Fibroblast of the aortic adventitia (primary cell): Measurements from ENCODE around the gene BTBD8. TPM values are rescaled to one million over a fixed set of nuclear protein-coding genes. Genes with fewer than 3 reads are reported as not detected.

Source experiments
- DNase-seq: peaks from one replicate; pipeline ENCODE4 v3.0.0-alpha.2; 2010; ENCODE audit warnings: low read depth
- H3K4me3 ChIP-seq: 2 replicates; pipeline ENCODE4 v1.5.1; 2011; ENCODE audit warnings: low read depth, mild to moderate bottlenecking, control low read depth, low read length, moderate library complexity
- total RNA-seq: library from RNA; depleted of rRNA; stranded (reverse); fragments of >200 nt; gene quantifications from 2 replicates; pipeline ENCODE4 v1.2.3, GENCODE V29; 2012; ENCODE audit warnings: low replicate concordance
- TF ChIP-seq, protein P1 (sequence below): IDR thresholded peaks from 2 replicates; pipeline ENCODE4 v1.5.1; 2011; ENCODE audit warnings: mild to moderate bottlenecking, low read length, control low read depth, inconsistent platforms; ENCODE audit not compliant: insufficient read depth

BTBD8 gene
- total RNA-seq, 1 donor, result 5.2 TPM

DNA sequence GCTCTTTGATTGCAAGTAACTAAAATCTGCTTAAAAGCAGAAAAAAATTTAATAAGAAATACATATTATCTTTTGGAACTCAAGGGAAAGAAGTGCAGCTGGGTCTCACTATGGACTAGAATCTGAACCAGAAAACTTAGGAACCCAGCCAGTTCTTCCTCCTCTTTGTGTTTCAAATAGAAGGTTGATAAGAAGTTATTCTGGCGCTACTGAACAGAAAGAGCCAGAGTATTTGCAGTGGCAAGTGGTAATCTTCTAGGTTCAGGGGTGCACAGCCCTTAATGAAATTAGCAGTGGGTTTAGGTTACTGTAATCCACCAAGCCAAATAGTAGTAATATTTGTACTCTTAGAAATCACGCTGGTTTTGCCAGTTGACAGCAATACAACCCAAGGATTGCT lies 28.5 kb downstream of the BTBD8 start:
- DNase-seq, result no peak
- no peak overlapping the region for H3K4me3 ChIP-seq
- TF ChIP-seq, protein P1, sequence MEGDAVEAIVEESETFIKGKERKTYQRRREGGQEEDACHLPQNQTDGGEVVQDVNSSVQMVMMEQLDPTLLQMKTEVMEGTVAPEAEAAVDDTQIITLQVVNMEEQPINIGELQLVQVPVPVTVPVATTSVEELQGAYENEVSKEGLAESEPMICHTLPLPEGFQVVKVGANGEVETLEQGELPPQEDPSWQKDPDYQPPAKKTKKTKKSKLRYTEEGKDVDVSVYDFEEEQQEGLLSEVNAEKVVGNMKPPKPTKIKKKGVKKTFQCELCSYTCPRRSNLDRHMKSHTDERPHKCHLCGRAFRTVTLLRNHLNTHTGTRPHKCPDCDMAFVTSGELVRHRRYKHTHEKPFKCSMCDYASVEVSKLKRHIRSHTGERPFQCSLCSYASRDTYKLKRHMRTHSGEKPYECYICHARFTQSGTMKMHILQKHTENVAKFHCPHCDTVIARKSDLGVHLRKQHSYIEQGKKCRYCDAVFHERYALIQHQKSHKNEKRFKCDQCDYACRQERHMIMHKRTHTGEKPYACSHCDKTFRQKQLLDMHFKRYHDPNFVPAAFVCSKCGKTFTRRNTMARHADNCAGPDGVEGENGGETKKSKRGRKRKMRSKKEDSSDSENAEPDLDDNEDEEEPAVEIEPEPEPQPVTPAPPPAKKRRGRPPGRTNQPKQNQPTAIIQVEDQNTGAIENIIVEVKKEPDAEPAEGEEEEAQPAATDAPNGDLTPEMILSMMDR, result no peak

- no peak overlapping the region for H3K4me3 ChIP-seq
- TF ChIP-seq, protein P1, result no peak
- DNase-seq, result no peak
These were observed 37.4 kb downstream of the BTBD8 start for GRCh38 chr1:92117526-92117925.

- no peak overlapping the region for H3K4me3 ChIP-seq
- TF ChIP-seq, protein P1, result no peak
- no peak for DNase-seq
These were observed 38.7 kb downstream of the BTBD8 start for GRCh38 chr1:92118826-92119225.

DNA sequence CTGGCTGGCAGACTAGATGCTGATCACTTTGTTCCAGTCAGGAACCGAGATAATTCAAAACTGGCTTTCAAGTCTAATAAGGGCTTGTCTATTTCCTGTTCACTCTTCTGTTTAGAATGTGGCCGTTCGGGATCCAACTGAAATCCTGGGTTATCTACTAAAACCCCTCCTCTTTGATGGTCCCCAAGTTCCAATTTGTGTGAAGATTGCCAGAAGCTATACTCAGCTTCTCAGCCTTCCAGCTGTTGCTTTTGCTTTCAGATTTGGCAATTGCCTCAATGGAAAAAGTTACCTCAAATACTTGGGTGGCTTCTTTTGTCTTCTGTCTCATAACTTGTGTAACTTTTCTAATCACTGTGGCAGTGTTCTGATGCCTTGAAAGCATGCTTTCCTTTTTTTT lies 43.7 kb downstream of the BTBD8 start:
- DNase-seq, result peak; percentile 4
- TF ChIP-seq, protein P1, result no peak
- H3K4me3 ChIP-seq, result no peak overlapping the region

GRCh38 chr1:92125204-92125603 lies 45.1 kb downstream of the BTBD8 start:
- no peak for DNase-seq
- H3K4me3 ChIP-seq, result no peak overlapping the region
- TF ChIP-seq, protein P1, result no peak

- DNase-seq, result no peak
These were observed 45.9 kb downstream of the BTBD8 start for GRCh38 chr1:92126088-92126487.

GRCh38 chr1:92134331-92134730 lies 54.2 kb downstream of the BTBD8 start:
- no peak for DNase-seq
- no peak overlapping the region for H3K4me3 ChIP-seq
- TF ChIP-seq, protein P1, result no peak

More at GRCh38 chr1:92126088-92126487, 45.9 kb downstream of the BTBD8 start:
- no peak overlapping the region for H3K4me3 ChIP-seq
- TF ChIP-seq, protein P1, result no peak
